HepG2 (cell line): Measurements from ENCODE around the gene TTC1. TPM values are rescaled to one million over a fixed set of nuclear protein-coding genes. Genes with fewer than 3 reads are reported as not detected.

Experiments used
- ARID4A ChIP-seq: sonication (generic); formaldehyde crosslinking; IDR thresholded peaks from 2 replicates; pipeline ENCODE4 v1.5.0; 2020; ENCODE audit warnings: mild to moderate bottlenecking, missing genetic modification reagents, borderline replicate concordance
- BORCS8-MEF2B ChIP-seq: sonication (generic); formaldehyde crosslinking; IDR thresholded peaks from 2 replicates; pipeline ENCODE4 v1.8.0; 2022; ENCODE audit warnings: mild to moderate bottlenecking, missing genetic modification reagents
- CBX2 ChIP-seq, 2 experiments: fragments of 200-600 bp in 1 of 2; sonication (generic); formaldehyde crosslinking in 1 of 2; IDR thresholded peaks; 2 replicates each; pipeline versions ENCODE4 v1.7.0 to v1.8.1; 2018 to 2022; ENCODE audit warnings: low read depth in 2 of 2, low read length in 1 of 2, mild to moderate bottlenecking in 1 of 2, missing genetic modification reagents in 1 of 2
- CREM ChIP-seq, 2 experiments: sonication (generic) in 1 of 2; formaldehyde crosslinking in 1 of 2; IDR thresholded peaks; 2 replicates each; pipeline versions ENCODE4 v1.4.0 to v1.6.1; 2016 to 2020; ENCODE audit warnings: antibody characterized with exemption in 1 of 2, mild to moderate bottlenecking in 1 of 2, missing genetic modification reagents in 1 of 2
- GATAD2A ChIP-seq: IDR thresholded peaks from 2 replicates; pipeline ENCODE4 v1.6.1; 2016
- HDAC1 ChIP-seq: sonication (generic); formaldehyde crosslinking; IDR thresholded peaks from 2 replicates; pipeline ENCODE4 v1.5.1; 2020; ENCODE audit warnings: mild to moderate bottlenecking, missing genetic modification reagents
- KDM2A ChIP-seq: sonication (generic); formaldehyde crosslinking; IDR thresholded peaks from 2 replicates; pipeline ENCODE4 v1.4.0; 2020; ENCODE audit warnings: low read depth, missing genetic modification reagents, borderline replicate concordance
- KDM5A ChIP-seq: fragments of 200-600 bp; sonication (generic); IDR thresholded peaks from 2 replicates; pipeline ENCODE4 v1.7.0; 2018; ENCODE audit warnings: antibody characterized with exemption, mild to moderate bottlenecking, low read length, borderline replicate concordance
- KMT2A ChIP-seq: sonication (generic); formaldehyde crosslinking; IDR thresholded peaks from 2 replicates; pipeline ENCODE4 v1.4.0; 2020; ENCODE audit warnings: missing genetic modification reagents
- MXI1 ChIP-seq: IDR thresholded peaks from 3 replicates; pipeline ENCODE4 v1.6.1; 2012; ENCODE audit warnings: low read depth, low read length, inconsistent platforms, borderline replicate concordance
- NCOA2 ChIP-seq: sonication (generic); formaldehyde crosslinking; IDR thresholded peaks from 2 replicates; pipeline ENCODE4 v1.8.0; 2022; ENCODE audit warnings: inconsistent platforms
- NCOA5 ChIP-seq: sonication (generic); formaldehyde crosslinking; IDR thresholded peaks from 2 replicates; pipeline ENCODE4 v1.4.0; 2020; ENCODE audit warnings: missing genetic modification reagents
- POLR2G ChIP-seq: fragments of 200-400 bp; formaldehyde crosslinking; IDR thresholded peaks from 2 replicates; pipeline ENCODE4 v1.6.1; 2018; ENCODE audit warnings: mild to moderate bottlenecking, low read depth, low read length, moderate library complexity
- PRDM4 ChIP-seq: sonication (generic); formaldehyde crosslinking; IDR thresholded peaks from 2 replicates; pipeline ENCODE4 v1.9.0; 2021; ENCODE audit warnings: missing genetic modification reagents, borderline replicate concordance
- SALL2 ChIP-seq: sonication (generic); formaldehyde crosslinking; IDR thresholded peaks from 2 replicates; pipeline ENCODE4 v1.8.1; 2023; ENCODE audit warnings: mild to moderate bottlenecking, missing genetic modification reagents, inconsistent platforms
- SMAD3 ChIP-seq: sonication (generic); formaldehyde crosslinking; IDR thresholded peaks from 2 replicates; pipeline ENCODE4 v1.4.0; 2020; ENCODE audit warnings: missing genetic modification reagents
- TAF1 ChIP-seq: sonication (generic); formaldehyde crosslinking; IDR thresholded peaks from 2 replicates; pipeline ENCODE4 v1.4.0; 2020; ENCODE audit warnings: missing genetic modification reagents
- YY1 ChIP-seq: IDR thresholded peaks from 2 replicates; pipeline ENCODE4 v1.6.1; 2011; ENCODE audit warnings: low read length, low read depth, moderate library complexity, mild to moderate bottlenecking; ENCODE audit not compliant: insufficient read depth, insufficient replicate concordance
- ZNF605 ChIP-seq: sonication (generic); formaldehyde crosslinking; IDR thresholded peaks from 2 replicates; pipeline ENCODE4 v1.8.0; 2022; ENCODE audit warnings: mild to moderate bottlenecking, missing genetic modification reagents
- ZNF891 ChIP-seq: sonication (generic); formaldehyde crosslinking; IDR thresholded peaks from 2 replicates; pipeline ENCODE4 v1.5.0; 2020; ENCODE audit warnings: mild to moderate bottlenecking, missing genetic modification reagents
- polyA plus RNA-seq, 8 experiments: library from polyadenylated mRNA; depleted of rRNA in 3 of 8; stranded (reverse) in 7 of 8; unstranded in 1 of 8; fragments of >200 nt; fragmentation: Illumina TruSeq in 4 of 8; extraction: Trizol in 4 of 8; gene quantifications; 2 replicates each; pipeline versions ENCODE4 v1.2.1 to v1.2.3, GENCODE V29; 2011 to 2016; ENCODE audit warnings: low read depth in 4 of 8, missing spikeins in 1 of 8, mixed read lengths in 1 of 8; ENCODE audit not compliant: insufficient read depth in 1 of 8
- total RNA-seq, 5 experiments: library from RNA; depleted of rRNA; stranded (reverse); fragments of >200 nt; fragmentation: Illumina TruSeq; extraction: Trizol; gene quantifications; 2 replicates each; pipeline ENCODE4 v1.2.3, GENCODE V29; 2016; ENCODE audit warnings: low read depth in 1 of 5
- TF ChIP-seq, protein P1 (sequence below): sonication (generic); formaldehyde crosslinking; conservative IDR thresholded peaks from 2 replicates; pipeline ENCODE4 v1.4.0; 2020; ENCODE audit warnings: missing genetic modification reagents

The TTC1 gene
- total and polyA plus RNA-seq, 2 of the 13 experiments (the other 11 are each of a cell fraction or from before 2014, with no cell fraction given) = 16.1 to 72.1 TPM

DNA sequence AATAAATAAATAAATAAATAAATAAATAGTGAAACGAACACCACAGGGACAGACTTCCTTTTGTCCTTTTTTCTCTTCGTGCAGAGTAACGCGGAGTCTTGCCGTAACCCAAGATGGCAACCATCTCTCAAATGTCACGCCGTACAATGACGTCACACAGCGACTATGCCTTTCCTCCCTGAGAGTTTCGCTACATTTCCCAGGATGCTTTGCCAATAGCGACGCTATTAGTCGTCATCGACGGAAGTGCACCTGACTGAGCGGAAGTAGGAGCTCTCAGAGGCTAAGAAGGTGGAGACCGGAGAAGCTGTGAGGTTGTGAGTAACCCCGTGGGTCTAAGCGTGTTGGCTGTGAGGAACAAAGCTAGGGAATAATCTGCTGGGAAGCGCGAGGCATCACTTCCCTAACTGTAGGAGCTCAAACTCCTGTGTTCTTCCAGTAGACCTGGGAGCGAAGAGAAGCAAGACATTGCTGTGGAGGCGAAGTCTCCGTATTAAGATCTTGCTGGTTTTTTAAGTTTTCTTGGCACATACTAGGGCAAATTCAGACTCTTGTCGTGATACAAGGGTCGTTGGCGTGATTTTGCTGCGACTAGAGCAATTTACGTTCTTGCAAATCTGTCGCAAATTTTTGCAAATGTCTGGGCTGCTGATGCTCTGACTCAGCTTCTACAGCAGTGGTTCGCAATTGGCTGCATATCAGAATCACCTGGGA is at the start of gene TTC1 (continued):
- TF ChIP-seq PRDM4 (CRISPR knock-in tag) (no peak), YY1 (peak; percentile 97), TAF1 (CRISPR knock-in tag) (peak; percentile 86), NCOA2 (CRISPR knock-in tag) (0 out of 2 replicates have a peak, but pooled peaks have one; percentile 26), HDAC1 (peak; percentile 79), SALL2 (CRISPR knock-in tag) (peak; percentile 75; the same call in 1 of the 2 replicates), ARID4A (CRISPR knock-in tag) (peak; percentile 81; the same call in 1 of the 2 replicates), ZNF891 (CRISPR knock-in tag) (no peak), CBX2 (IDR thresholded peaks at IDR 0.05; ENCODE audit: low read depth, low read length) (no peak), CBX2 (CRISPR knock-in tag; IDR thresholded peaks at IDR 0.05; ENCODE audit: low read depth) (no peak), GATAD2A (CRISPR knock-in tag) (0 out of 2 replicates have a peak, but pooled peaks have one; percentile 9), BORCS8-MEF2B (CRISPR knock-in tag) (no peak), CREM (IDR thresholded peaks at IDR 0.05) (peak; percentile 99), CREM (CRISPR knock-in tag; IDR thresholded peaks at IDR 0.05) (peak; percentile 77; the same call in 1 of the 2 replicates), KDM5A (peak; percentile 92), KDM2A (CRISPR knock-in tag) (peak; percentile 41; the same call in 1 of the 2 replicates), KMT2A (peak; percentile 81), ZNF605 (CRISPR knock-in tag) (0 out of 2 replicates have a peak, but pooled peaks have one; percentile 53), MXI1 (peak; percentile 27; the same call in 1 of the 3 replicates), NCOA5 (CRISPR knock-in tag) (no peak; the same call in 1 of the 2 replicates), SMAD3 (CRISPR knock-in tag) (peak; percentile 60; the same call in 1 of the 2 replicates), POLR2G (peak; percentile 96)
- TF ChIP-seq, protein P1, sequence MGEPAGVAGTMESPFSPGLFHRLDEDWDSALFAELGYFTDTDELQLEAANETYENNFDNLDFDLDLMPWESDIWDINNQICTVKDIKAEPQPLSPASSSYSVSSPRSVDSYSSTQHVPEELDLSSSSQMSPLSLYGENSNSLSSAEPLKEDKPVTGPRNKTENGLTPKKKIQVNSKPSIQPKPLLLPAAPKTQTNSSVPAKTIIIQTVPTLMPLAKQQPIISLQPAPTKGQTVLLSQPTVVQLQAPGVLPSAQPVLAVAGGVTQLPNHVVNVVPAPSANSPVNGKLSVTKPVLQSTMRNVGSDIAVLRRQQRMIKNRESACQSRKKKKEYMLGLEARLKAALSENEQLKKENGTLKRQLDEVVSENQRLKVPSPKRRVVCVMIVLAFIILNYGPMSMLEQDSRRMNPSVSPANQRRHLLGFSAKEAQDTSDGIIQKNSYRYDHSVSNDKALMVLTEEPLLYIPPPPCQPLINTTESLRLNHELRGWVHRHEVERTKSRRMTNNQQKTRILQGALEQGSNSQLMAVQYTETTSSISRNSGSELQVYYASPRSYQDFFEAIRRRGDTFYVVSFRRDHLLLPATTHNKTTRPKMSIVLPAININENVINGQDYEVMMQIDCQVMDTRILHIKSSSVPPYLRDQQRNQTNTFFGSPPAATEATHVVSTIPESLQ (CRISPR knock-in tag) = no peak
